Activated naive CD4-positive, alpha-beta T cell treated with anti-CD3 and anti-CD28 coated beads for 36 hours (primary cell): ENCODE data around the gene PRELID1. TPM values are rescaled to one million over a fixed set of nuclear protein-coding genes. Genes with fewer than 3 reads are reported as not detected.

Experiments
- CTCF ChIA-PET: fragments of 350-600 bp; sonication (Branson Sonifier 250); formaldehyde crosslinking; loops from one replicate; lab custom pipeline; 2021; ENCODE audit warnings: antibody characterized with exemption; lab: Charles Lee
- DNase-seq: peaks from one replicate; pipeline ENCODE4 v3.0.0-alpha.2; 2020
- H3K27ac Mint-ChIP-seq: one replicate; pipeline ENCODE4 v1.8.0; 2021; ENCODE audit warnings: mild to moderate bottlenecking, mixed read lengths
- H3K27me3 Mint-ChIP-seq: one replicate; pipeline ENCODE4 v1.8.0; 2021; ENCODE audit warnings: low read depth, mixed read lengths
- H3K36me3 Mint-ChIP-seq: one replicate; pipeline ENCODE4 v1.8.0; 2021; ENCODE audit warnings: low read depth, mixed read lengths
- H3K4me1 Mint-ChIP-seq: one replicate; pipeline ENCODE4 v1.8.0; 2021; ENCODE audit warnings: low read depth, mixed read lengths
- H3K4me3 Mint-ChIP-seq: one replicate; pipeline ENCODE4 v1.8.0; 2021; ENCODE audit warnings: mild to moderate bottlenecking, moderate library complexity, mixed read lengths
- H3K9me3 Mint-ChIP-seq: one replicate; pipeline ENCODE4 v1.8.0; 2021; ENCODE audit warnings: mixed read lengths
- intact Hi-C: fragments of 100-400 bp; cut with micrococcal nuclease; formaldehyde crosslinking; loops from one replicate; pipeline ENCODE4 v1.15.1; 2023
- total RNA-seq, 2 experiments: library from RNA; stranded (reverse); gene quantifications; one replicate each; pipeline ENCODE4 v1.2.3, GENCODE V29; 2021

PRELID1 gene
- total RNA-seq, 2 experiments from 2014 or later = 253 to 254 TPM

DNA sequence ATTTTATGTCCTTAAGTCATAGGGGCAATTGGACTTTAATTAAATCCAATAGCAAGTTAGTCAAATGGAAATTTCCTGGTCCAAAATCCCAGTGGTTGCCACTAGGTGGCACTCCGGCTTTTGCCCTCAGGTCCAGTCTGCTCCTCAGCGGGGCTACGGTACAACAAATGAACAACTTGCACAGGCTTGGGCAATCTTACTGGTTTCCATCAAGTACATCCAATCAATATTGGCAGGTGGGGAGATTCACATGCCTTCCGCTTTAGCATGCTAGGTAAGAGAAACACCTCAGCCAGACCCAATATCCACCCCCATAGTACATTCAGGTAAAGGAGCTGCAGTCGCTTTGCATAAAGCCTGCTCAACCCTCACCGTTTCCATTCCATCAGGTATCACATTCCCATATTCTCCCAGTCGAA, 14.4 kb downstream of the PRELID1 start:
- Mint-ChIP-seq H3K9me3 (peaks cover 2% of the 10 kb centered on the region), H3K36me3 (peaks cover 3% of the 10 kb centered on the region), H3K27ac (no peak overlapping the region), H3K27me3 (no peaks in the 10 kb centered on the region), H3K4me1 (peaks cover 19% of the 10 kb centered on the region), H3K4me3 (no peak overlapping the region)
- intact Hi-C loops = loop anchor here (1.0 to 10.0 kb wide), 5 partner anchors 64 to 673 kb away; partner anchors contain the start of gene TSPAN17
- peak; percentile 90 for DNase-seq
- CTCF ChIA-PET = interaction anchor here (0.6 to 5.3 kb wide), 25 partner anchors 8 to 208 kb away, joined by 3 to 42 read pairs (median 5); partner anchors contain the start of gene PDLIM7

DNA sequence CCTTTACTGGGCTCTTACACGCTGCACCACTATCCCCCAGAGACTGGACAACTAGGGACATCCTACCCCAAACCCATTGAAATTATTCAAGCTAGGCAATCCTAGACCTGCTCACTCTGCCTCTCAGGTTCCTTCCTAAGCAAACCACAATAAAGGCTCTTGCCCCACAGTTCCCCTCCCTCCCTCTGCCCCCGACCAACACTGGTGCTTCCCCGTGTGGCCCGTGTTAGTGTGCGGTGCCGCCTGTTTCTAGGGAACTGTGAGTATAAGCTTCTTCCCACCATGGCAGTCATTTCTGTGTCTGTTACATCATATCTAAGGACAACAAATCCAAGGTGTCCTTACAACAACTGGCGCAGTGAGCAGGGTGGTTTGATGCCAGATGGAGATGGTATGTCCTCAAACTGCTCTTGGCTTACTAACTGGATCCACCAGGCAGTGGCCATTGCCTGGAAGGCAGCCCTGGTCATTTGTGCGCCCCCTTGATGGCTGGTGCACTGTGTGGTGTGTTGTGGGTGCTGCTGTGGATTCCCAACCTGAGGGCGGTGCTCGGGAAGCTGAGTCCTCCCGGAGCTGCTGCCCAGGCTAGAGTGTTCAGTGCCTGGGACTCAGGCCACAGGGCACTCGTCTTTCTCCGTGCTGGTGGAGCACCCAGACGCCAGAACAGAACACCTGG, 16.5 kb downstream of the PRELID1 start:
- Mint-ChIP-seq H3K4me3 (no peak overlapping the region), H3K4me1 (peaks cover 16% of the 10 kb centered on the region), H3K27me3 (no peaks in the 10 kb centered on the region), H3K9me3 (peaks cover 2% of the 10 kb centered on the region), H3K27ac (no peak overlapping the region), H3K36me3 (peaks cover 3% of the 10 kb centered on the region)
- intact Hi-C loops = loop anchor here (2.0 to 10.0 kb wide), 2 partner anchors 181 to 675 kb away; partner anchors contain the start of gene TSPAN17
- CTCF ChIA-PET = interaction anchor here (0.8 to 5.3 kb wide), 7 partner anchors 11 to 181 kb away, joined by 3 to 42 read pairs (median 4); no protein-coding TSS in a partner anchor
- peak; percentile 55 for DNase-seq

DNA sequence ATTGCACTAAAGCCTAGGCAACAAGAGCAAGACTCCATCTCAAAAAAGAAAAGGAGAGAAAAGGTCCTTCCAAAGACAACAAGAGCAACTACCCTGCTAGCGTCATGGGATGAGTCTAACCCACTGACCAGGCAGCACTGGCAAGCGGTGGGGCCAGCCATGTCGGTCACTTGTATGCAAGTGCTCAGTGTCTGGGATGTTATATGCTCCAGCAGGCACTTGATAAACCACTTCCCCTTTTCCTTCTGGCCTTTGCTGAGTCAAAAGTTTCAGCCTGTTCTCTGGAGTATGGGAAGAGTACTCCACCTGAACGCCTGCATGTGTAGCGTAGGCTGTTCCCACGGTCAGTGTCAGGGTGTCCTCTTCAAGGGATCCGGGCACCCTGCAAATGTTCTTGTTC, 17.3 kb downstream of the PRELID1 start:
- no peaks in the 10 kb centered on the region for H3K27me3 Mint-ChIP-seq
- no peak overlapping the region for H3K27ac Mint-ChIP-seq
- peaks cover 16% of the 10 kb centered on the region for H3K4me1 Mint-ChIP-seq
- H3K4me3 Mint-ChIP-seq = no peak overlapping the region
- peaks cover 2% of the 10 kb centered on the region for H3K9me3 Mint-ChIP-seq
- intact Hi-C loops = no loop called here
- CTCF ChIA-PET = interaction anchor here (0.6 to 1.3 kb wide), 2 partner anchors 48 to 62 kb away, joined by 3 to 4 read pairs; no protein-coding TSS in a partner anchor
- DNase-seq = no peak
- peaks cover 3% of the 10 kb centered on the region for H3K36me3 Mint-ChIP-seq

DNA sequence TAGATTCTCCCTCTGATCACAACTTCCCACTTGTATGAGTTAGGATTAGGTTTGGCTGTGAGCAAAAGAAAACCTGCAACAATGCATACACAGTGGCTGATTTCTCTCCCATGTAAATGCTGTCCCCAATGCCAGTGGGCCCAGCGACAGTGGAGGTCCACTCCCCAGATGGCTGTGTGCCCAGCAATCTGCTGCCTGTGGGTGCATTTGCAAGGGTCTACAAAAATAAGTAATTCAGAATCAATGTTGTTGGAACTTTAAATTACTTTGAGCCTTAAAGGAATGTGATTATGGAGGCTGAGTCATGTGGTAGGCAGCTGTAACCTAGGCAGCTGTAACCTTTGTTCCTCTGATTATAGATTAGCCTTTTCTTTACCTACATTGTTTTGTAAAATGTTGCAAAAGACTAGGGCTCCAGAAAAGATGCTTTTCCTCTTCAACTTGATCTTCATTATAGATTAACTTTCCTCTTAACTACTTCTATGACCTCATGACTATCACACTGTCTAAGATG, 22.3 kb downstream of the PRELID1 start:
- CTCF ChIA-PET = interaction anchor here (0.6 kb wide), 1 partner anchor 47 kb away, joined by 3 read pairs; no protein-coding TSS in a partner anchor
- H3K27me3 Mint-ChIP-seq = no peaks in the 10 kb centered on the region

DNA sequence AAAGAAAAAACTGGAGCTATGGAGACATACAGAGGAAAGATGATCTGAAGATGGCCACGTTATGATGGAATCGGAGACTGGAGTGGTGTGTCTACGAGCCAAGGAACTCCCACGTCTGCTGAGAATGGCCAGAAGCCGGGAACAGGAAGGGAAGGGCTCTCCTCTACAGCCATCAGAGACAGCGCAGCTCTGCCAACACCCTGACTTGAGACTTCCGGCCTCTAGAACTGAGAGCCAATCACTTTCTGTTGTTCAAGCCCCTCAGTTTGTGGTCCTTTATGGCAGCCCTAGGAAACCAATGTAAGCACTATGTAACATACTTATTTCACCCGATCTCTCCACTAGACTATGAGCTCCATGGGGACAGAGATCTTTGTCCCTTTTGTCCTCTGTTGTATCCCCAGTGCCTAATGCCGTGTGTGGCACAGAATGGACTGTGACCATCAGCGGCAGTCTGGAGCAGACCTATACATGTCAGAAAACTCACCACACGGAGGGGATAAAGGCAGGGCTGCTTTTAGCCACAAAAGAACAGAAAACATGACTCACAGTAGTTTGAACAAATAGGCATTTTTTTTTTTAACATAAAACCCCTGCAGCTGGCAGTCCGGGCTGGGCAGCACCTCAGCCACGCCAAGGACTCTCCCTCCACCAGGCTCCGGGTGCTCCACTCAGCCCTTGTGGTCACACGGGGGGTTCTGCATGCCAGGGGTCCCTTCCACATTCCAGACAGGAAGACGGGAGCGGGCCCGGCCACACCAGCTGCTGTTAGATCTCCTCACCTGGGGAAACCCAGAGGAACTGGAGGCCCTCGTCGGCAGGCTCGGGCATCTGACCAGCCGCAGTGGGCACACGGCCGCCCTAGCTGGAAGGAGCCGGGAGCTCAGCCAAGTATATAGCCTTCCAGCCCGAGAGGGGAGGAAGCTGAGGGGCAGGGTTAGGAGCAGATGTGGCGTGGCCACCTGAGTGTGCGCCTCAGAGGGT, 24.2 kb downstream of the PRELID1 start:
- CTCF ChIA-PET = interaction anchor here (0.7 to 2.2 kb wide), 6 partner anchors 10 to 75 kb away, joined by 4 to 12 read pairs (median 5); no protein-coding TSS in a partner anchor
- DNase-seq = peak; percentile 26
- peaks cover 2% of the 10 kb centered on the region for H3K4me1 Mint-ChIP-seq
- H3K9me3 Mint-ChIP-seq = no peaks in the 10 kb centered on the region
- intact Hi-C loops = no loop called here
- H3K27ac Mint-ChIP-seq = peak overlapping the region; percentile 5
- H3K27me3 Mint-ChIP-seq = no peaks in the 10 kb centered on the region
- H3K36me3 Mint-ChIP-seq = peaks cover 9% of the 10 kb centered on the region
- no peak overlapping the region for H3K4me3 Mint-ChIP-seq

More for the DNA sequence above, 22.3 kb downstream of the PRELID1 start:
- DNase-seq = no peak
- intact Hi-C loops = no loop called here
- no peak overlapping the region for H3K4me3 Mint-ChIP-seq
- H3K4me1 Mint-ChIP-seq = peaks cover 2% of the 10 kb centered on the region
- H3K36me3 Mint-ChIP-seq = peaks cover 8% of the 10 kb centered on the region
- no peaks in the 10 kb centered on the region for H3K9me3 Mint-ChIP-seq
- H3K27ac Mint-ChIP-seq = no peak overlapping the region

DNA sequence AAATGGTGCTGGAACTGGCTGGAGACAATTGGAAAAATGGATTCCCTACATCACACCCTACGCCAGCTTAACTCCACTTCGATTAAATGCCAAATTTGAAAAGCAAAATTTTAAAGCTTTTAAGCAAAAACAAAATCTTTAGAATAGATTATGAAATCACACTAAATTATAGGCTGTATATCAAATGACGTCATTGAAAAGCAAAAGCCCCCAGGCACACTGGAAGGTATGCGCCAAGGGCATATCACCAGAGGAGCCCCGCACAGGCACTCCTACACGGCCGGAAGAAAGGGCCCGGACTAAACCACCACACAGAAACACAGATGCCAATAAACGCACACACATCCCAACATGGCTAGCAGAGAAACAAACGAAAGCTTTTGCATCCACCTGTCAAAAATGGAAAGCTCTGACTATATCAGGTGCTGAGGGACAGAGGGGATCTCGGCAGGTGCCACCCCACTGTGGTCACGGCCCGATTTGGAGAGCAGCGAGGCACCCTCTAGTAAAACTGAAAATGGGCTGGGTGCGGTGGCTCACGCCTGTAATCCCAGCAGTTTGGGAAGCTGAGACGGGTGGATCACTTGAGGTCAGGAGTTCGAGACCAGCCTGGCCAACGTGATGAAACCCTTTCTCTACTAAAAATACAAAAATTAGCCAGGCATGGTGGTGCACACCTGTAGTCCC, 25.1 kb downstream of the PRELID1 start:
- DNase-seq = no peak
- Mint-ChIP-seq H3K36me3 (peaks cover 13% of the 10 kb centered on the region), H3K27ac (no peak overlapping the region), H3K9me3 (no peaks in the 10 kb centered on the region), H3K4me1 (peaks cover 2% of the 10 kb centered on the region), H3K4me3 (no peak overlapping the region), H3K27me3 (no peaks in the 10 kb centered on the region)
- intact Hi-C loops = no loop called here
- CTCF ChIA-PET = interaction anchor here (1.5 to 2.2 kb wide), 4 partner anchors 11 to 74 kb away, joined by 4 to 12 read pairs (median 8); no protein-coding TSS in a partner anchor

DNA sequence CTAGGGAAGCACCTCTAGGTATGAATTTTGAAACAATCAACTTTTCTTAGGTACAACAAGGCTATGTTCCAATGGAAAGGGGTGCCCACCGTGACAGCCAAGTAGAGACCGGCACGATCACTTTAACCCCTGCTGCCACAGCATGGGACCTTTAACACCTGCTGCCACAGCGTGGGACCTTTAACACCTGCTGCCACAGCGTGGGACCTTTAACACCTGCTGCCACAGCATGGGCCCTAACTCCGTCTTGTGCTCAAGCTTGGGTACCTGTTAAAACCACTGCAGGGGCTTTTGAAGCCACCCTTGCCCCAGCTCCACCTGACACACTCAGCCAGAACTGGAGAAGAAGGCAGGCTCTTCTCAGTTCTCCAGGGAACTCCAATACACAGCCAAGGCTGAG, 26.3 kb downstream of the PRELID1 start:
- intact Hi-C loops = no loop called here
- no peak for DNase-seq
- CTCF ChIA-PET = interaction anchor here (1.0 kb wide), 1 partner anchor 11 kb away, joined by 3 read pairs; no protein-coding TSS in a partner anchor
- Mint-ChIP-seq H3K4me3 (no peak overlapping the region), H3K9me3 (no peaks in the 10 kb centered on the region), H3K27ac (no peak overlapping the region), H3K36me3 (peaks cover 15% of the 10 kb centered on the region), H3K27me3 (no peaks in the 10 kb centered on the region), H3K4me1 (peaks cover 2% of the 10 kb centered on the region)

DNA sequence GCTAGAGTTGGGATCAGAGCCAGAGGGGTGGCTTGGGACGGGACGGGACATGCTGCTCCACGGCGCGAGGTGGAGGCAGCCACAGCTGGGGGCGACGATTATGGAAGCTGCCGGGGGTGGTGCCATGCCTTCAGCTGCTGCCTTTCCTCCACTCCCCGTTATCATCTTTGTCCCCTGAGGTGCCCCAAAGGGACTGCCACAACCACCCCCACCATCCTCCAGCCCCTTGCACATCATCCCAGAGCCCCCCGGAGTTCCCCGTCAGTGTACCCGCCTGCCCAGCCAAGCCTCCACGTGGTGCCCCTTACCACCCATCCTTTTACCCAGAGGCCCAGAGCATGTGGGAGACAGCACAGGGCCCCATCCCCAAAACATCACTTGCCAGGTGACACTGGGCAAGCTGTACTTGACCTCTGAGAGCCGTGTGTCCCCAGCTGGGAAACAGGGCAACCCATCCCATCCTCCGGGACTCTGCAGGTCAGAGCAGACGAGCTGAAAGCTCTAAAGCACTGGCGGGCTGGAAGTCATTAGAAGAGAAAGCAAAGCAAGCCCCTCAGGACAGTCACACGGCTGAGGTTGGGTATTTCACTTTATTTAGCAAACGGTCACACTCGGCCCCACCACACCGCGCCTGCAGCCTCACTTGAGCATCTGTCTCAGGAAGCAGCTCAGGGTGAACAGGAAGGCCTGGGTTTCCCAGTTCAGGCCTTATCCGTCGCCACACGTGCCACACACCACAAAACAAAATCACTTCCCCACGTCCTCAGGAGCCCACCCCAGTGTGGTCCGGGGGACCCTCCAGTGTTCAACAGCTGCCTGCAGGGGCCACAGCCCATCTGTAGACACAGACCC, 27.6 kb downstream of the PRELID1 start:
- peaks cover 2% of the 10 kb centered on the region for H3K4me1 Mint-ChIP-seq
- no peak overlapping the region for H3K4me3 Mint-ChIP-seq
- no peak for DNase-seq
- H3K27me3 Mint-ChIP-seq = no peaks in the 10 kb centered on the region
- peaks cover 19% of the 10 kb centered on the region for H3K36me3 Mint-ChIP-seq
- CTCF ChIA-PET = interaction anchor here (0.5 to 1.0 kb wide), 2 partner anchors 12 to 320 kb away, joined by 3 read pairs; no protein-coding TSS in a partner anchor
- no peak overlapping the region for H3K27ac Mint-ChIP-seq
- intact Hi-C loops = no loop called here
- H3K9me3 Mint-ChIP-seq = no peaks in the 10 kb centered on the region

DNA sequence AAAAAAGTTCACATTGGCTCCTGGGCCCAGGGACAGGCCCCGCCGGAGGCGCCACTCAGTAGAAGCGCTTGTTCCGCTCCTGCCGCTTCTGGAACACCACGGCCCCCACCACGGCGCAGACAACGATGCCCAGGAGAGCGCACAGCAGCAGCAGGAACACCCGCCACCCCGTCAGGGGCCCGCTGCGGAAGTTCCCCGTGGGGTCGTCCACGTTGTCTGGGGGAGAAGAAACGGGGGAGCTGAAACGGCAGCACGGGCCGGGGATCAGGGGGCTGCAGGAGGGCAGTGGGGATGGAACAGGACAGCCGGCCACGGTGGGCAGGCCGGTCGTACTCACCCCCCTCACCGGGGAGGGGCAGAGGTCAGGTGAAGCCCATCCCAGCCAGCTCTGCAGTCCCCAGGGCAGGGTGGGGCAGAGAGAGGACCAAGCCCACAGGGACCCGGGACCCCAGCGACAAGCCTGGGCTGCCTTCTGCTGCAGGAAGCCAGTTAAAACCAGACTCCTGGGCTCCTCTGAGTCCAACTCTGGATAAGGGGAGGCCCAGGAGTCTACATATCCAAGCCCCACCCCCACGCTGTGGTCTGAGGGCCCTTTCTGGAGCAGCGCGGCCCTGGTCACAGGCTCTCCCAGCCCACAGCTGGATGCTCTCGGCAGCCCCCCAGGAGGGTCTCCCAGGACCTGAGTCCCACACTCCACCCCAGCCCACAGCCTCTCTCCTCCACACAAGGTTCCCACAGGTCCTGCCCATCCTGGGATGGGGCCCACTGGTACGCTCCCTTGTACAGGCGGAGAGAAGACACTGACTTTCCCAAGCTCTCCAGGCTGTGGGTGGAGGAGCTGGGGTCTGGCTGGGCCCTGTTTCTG, 28.7 kb downstream of the PRELID1 start:
- CTCF ChIA-PET = no interaction called here
- Mint-ChIP-seq H3K4me1 (peaks cover 2% of the 10 kb centered on the region), H3K36me3 (peaks cover 22% of the 10 kb centered on the region), H3K27ac (no peak overlapping the region), H3K9me3 (no peaks in the 10 kb centered on the region), H3K27me3 (no peaks in the 10 kb centered on the region), H3K4me3 (no peak overlapping the region)
- intact Hi-C loops = no loop called here
- DNase-seq = no peak

DNA sequence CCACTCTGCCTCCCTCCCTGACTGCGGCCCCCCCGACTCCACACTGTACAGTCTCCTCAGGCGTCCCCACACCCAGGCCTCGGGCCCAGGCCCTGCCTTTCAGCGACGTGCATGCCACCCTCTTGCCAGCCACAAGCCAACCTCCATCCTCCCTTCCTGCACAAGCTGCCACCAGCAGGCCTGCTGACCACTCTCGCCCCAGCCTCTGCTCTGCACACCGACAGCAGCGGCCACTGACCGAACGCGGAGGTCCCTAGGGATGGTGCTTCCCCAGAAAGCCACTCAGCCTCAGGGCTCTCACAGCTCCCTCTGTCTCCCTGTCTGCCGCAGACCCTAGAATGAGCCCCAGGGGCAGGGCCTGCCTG, 29.3 kb downstream of the PRELID1 start:
- no peak for DNase-seq
- Mint-ChIP-seq H3K27ac (no peak overlapping the region), H3K4me1 (peaks cover under 1% of the 10 kb centered on the region), H3K27me3 (no peaks in the 10 kb centered on the region), H3K4me3 (no peak overlapping the region), H3K36me3 (peaks cover 22% of the 10 kb centered on the region), H3K9me3 (no peaks in the 10 kb centered on the region)
- intact Hi-C loops = no loop called here
- CTCF ChIA-PET = no interaction called here
